Gastrocnemius medialis (tissue), 4 donors: ENCODE measurements around the gene NUFIP2.

Source experiments
- CTCF ChIP-seq, 5 experiments: fragments of 450-650 bp in 3 of 5; fragments of 200-600 bp in 2 of 5; sonication (generic) in 2 of 5; IDR thresholded peaks in 4 of 5; conservative IDR thresholded peaks in 1 of 5; 1 replicate in 4 of 5; 2 replicates in 1 of 5; pipeline ENCODE4 v1.5.1; 2016 to 2019; ENCODE audit warnings: antibody characterized with exemption in 5 of 5, mild to moderate bottlenecking in 3 of 5, moderate library complexity in 3 of 5
- POLR2A ChIP-seq, 2 donors: fragments of 450-650 bp; IDR thresholded peaks; one replicate each; pipeline ENCODE4 v1.6.1; 2017; ENCODE audit warnings: antibody characterized with exemption in 2 of 2, mild to moderate bottlenecking in 2 of 2, moderate library complexity in 2 of 2

GRCh38 chr17:29237476-29238132 is 56.3 kb downstream of the NUFIP2 start:
- TF ChIP-seq CTCF (IDR thresholded peaks at IDR 0.05 in 4 of 5, conservative IDR thresholded peaks at IDR 0.05 in 1 of 5) (no peak), POLR2A (IDR thresholded peaks at IDR 0.05) (no peak)
